LoVo (cell line): ENCODE measurements around the gene PTCH1.

Experiments
- DNase-seq: peaks from one replicate; pipeline ENCODE4 v3.0.0-alpha.2; 2016; ENCODE audit warnings: low spot score

Gene PTCH1

DNA sequence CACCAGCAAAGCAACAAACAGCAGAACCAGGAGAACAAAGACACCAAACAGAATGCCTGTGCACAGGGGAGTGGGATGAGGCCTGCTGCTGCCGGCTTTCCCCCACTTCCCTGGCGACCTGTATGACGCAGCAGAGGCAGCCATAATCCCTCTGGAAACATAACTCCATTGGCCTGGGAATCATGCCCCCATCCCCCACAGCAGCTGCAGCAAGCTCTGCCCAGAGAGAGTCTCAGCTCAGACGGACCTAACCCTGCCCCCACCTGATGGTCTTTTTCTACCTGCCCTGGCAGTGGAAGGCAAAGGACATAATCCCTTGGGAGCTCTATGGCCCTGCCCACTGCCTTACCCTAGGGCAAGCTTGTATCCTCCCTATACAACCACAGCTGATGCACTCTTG is 117.5 kb downstream of the PTCH1 start:
- no peak for DNase-seq
